ENCODE results near the gene LRRC10.
"Not testable (repeated sequence)": the region's sequence is repeated elsewhere in the genome, so short reads cannot be mapped to it uniquely, and the experiment has no call there.

DNA sequence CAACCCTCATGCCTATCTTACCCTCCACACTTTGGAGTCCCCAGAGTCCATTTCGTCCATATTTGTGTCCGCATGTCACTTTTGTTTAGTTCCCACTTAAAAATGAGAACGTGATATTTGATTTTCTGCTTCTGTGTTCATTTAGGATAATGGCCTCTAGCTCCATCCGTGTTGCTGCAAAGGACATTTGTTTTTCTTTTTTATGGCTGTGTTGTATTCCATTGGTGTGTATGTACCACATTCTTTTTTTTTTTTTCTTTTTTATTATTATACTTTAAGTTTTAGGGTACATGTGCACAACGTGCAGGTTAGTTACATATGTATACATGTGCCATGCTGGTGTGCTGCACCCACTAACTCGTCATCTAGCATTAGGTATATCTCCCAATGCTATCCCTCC lies 7.2 kb downstream of the LRRC10 start:
- TF ChIP-seq KDM1A (IDR thresholded peaks at IDR 0.05; ENCODE audit: low read depth); MYC (IDR thresholded peaks at IDR 0.05; ENCODE audit: borderline replicate concordance, low read length); CTCF (IDR thresholded peaks at IDR 0.05); POLR2A (IDR thresholded peaks at IDR 0.05; ENCODE audit: low read length); TFCP2L1 (CRISPR knock-in tag; IDR thresholded peaks at IDR 0.05); JUN (IDR thresholded peaks at IDR 0.05); POLR2AphosphoS2 (conservative IDR thresholded peaks at IDR 0.05; ENCODE audit: low read length); SMC3 (IDR thresholded peaks at IDR 0.05); KDM5A (IDR thresholded peaks at IDR 0.05); EP300 (IDR thresholded peaks at IDR 0.05); PBX3 (IDR thresholded peaks at IDR 0.05): not testable (repeated sequence)
- TF ChIP-seq, protein P1, sequence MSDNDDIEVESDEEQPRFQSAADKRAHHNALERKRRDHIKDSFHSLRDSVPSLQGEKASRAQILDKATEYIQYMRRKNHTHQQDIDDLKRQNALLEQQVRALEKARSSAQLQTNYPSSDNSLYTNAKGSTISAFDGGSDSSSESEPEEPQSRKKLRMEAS (IDR thresholded peaks at IDR 0.05) = not testable (repeated sequence)
- TF ChIP-seq, protein P2, sequence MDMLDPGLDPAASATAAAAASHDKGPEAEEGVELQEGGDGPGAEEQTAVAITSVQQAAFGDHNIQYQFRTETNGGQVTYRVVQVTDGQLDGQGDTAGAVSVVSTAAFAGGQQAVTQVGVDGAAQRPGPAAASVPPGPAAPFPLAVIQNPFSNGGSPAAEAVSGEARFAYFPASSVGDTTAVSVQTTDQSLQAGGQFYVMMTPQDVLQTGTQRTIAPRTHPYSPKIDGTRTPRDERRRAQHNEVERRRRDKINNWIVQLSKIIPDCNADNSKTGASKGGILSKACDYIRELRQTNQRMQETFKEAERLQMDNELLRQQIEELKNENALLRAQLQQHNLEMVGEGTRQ (IDR thresholded peaks at IDR 0.05) = not testable (repeated sequence)
